Measurements from ENCODE around the gene ETV3L. TPM values are rescaled to one million over a fixed set of nuclear protein-coding genes. Genes with fewer than 3 reads are reported as not detected.

ETV3L gene
- total and polyA plus RNA-seq, 4 experiments from 2014 or later, result not detected

GRCh38 chr1:157137408-157138219 is 38.0 kb upstream of the ETV3L start:
- Mint-ChIP-seq H3K4me1 (peaks cover 52 to 67% (median 60%) of the 10 kb centered on the region in 4 donors), H3K27ac (peak overlapping the region; percentile 89 to 98 (median 96)), H3K9me3 (no peaks in the 10 kb centered on the region), H3K27me3 (no peaks in the 10 kb centered on the region), H3K36me3 (peaks cover 22 to 44% of the 10 kb centered on the region in 2 donors), H3K4me3 (peak overlapping the region; percentile 94 to 98 (median 96))
- peaks cover 18% of the 10 kb centered on the region for H3K36me3 ChIP-seq (ENCODE audit: insufficient read depth, low read length)
- H3K9me3 ChIP-seq (ENCODE audit: control insufficient read depth in 1 of 2, low read length in 2 of 2), result no peaks in the 10 kb centered on the region
- peaks cover 56% of the 10 kb centered on the region for H3K4me1 ChIP-seq (ENCODE audit: insufficient read depth, low read length)
- H3K27ac ChIP-seq (ENCODE audit: low read depth, low read length), result peak overlapping the region; percentile 92
- DNase-seq, result peak in 3 of 5 donors; percentile 19 to 48 (median 19)
- ChIA-PET CTCF (ENCODE audit: partially characterized antibody) (interaction anchor here (1.8 to 3.7 kb wide), 3 partner anchors 19 to 50 kb away, joined by 6 to 14 read pairs (median 11); no protein-coding TSS in a partner anchor), POLR2A (ENCODE audit: partially characterized antibody) (interaction anchor here (1.1 to 1.2 kb wide), 2 partner anchors 20 to 48 kb away, joined by 3 to 4 read pairs; no protein-coding TSS in a partner anchor)
- H3K27me3 ChIP-seq (ENCODE audit: insufficient read depth, low read length), result no peaks in the 10 kb centered on the region
- intact Hi-C loops (cut with micrococcal nuclease), result loop anchor here (5.0 kb wide), 1 partner anchor 245 kb away; the partner anchor contains the start of gene PEAR1
- H3K4me3 ChIP-seq (ENCODE audit: low read length in 2 of 2), result peak overlapping the region; percentile 67 to 85

- Mint-ChIP-seq H3K9me3 (no peaks in the 10 kb centered on the region), H3K4me1 (peaks cover 58 to 73% (median 65%) of the 10 kb centered on the region in 4 donors), H3K27ac (peak overlapping the region; percentile 89 to 98 (median 96)), H3K4me3 (peak overlapping the region; percentile 94 to 98 (median 96)), H3K36me3 (peaks cover 25 to 50% of the 10 kb centered on the region in 2 donors), H3K27me3 (no peaks in the 10 kb centered on the region)
- H3K4me1 ChIP-seq (ENCODE audit: insufficient read depth, low read length), result peaks cover 62% of the 10 kb centered on the region
- ChIA-PET POLR2A (ENCODE audit: partially characterized antibody) (no interaction called here), CTCF (ENCODE audit: partially characterized antibody) (interaction anchor here (1.8 to 3.7 kb wide), 3 partner anchors 19 to 50 kb away, joined by 6 to 14 read pairs (median 11); no protein-coding TSS in a partner anchor)
- peak overlapping the region; percentile 92 for H3K27ac ChIP-seq (ENCODE audit: low read depth, low read length)
- H3K27me3 ChIP-seq (ENCODE audit: insufficient read depth, low read length), result no peaks in the 10 kb centered on the region
- no peak for DNase-seq
- peak overlapping the region; percentile 67 to 85 for H3K4me3 ChIP-seq (ENCODE audit: low read length in 2 of 2)
- H3K36me3 ChIP-seq (ENCODE audit: insufficient read depth, low read length), result peaks cover 18% of the 10 kb centered on the region
- intact Hi-C loops (cut with micrococcal nuclease), result loop anchor here (5.0 kb wide), 1 partner anchor 245 kb away; the partner anchor contains the start of gene PEAR1
- H3K9me3 ChIP-seq (ENCODE audit: control insufficient read depth in 1 of 2, low read length in 2 of 2), result no peaks in the 10 kb centered on the region
These were observed 37.4 kb upstream of the ETV3L start for GRCh38 chr1:157137046-157137407.

GRCh38 chr1:157136133-157136532 is 36.5 kb upstream of the ETV3L start:
- Histone ChIP-seq H3K4me3 (ENCODE audit: low read length in 2 of 2) (no peak overlapping the region), H3K27ac (ENCODE audit: low read depth, low read length) (peak overlapping the region; percentile 3), H3K9me3 (ENCODE audit: control insufficient read depth in 1 of 2, low read length in 2 of 2) (no peaks in the 10 kb centered on the region), H3K36me3 (ENCODE audit: insufficient read depth, low read length) (peaks cover 26% of the 10 kb centered on the region), H3K4me1 (ENCODE audit: insufficient read depth, low read length) (peaks cover 69% of the 10 kb centered on the region), H3K27me3 (ENCODE audit: insufficient read depth, low read length) (no peaks in the 10 kb centered on the region)
- Mint-ChIP-seq H3K4me1 (peaks cover 61 to 82% (median 72%) of the 10 kb centered on the region in 4 donors), H3K27ac (peak overlapping the region; percentile 89 to 98 (median 96)), H3K36me3 (peaks cover 31 to 59% of the 10 kb centered on the region in 2 donors), H3K4me3 (peak overlapping the region; percentile 94 to 98 (median 96)), H3K27me3 (no peaks in the 10 kb centered on the region), H3K9me3 (no peaks in the 10 kb centered on the region)
- no peak for DNase-seq
- ChIA-PET CTCF (ENCODE audit: partially characterized antibody) (interaction anchor here (0.7 to 2.2 kb wide), 5 partner anchors 9 to 48 kb away, joined by 3 to 12 read pairs (median 5); no protein-coding TSS in a partner anchor), POLR2A (ENCODE audit: partially characterized antibody) (no interaction called here)
- intact Hi-C loops (cut with micrococcal nuclease), result loop anchor here (5.0 kb wide), 1 partner anchor 244 kb away; the partner anchor contains the start of gene PEAR1

- no peak overlapping the region for H3K4me3 ChIP-seq (ENCODE audit: low read length in 2 of 2)
- ChIA-PET CTCF (ENCODE audit: partially characterized antibody) (interaction anchor here (0.7 to 2.2 kb wide), 5 partner anchors 9 to 48 kb away, joined by 3 to 12 read pairs (median 5); no protein-coding TSS in a partner anchor), POLR2A (ENCODE audit: partially characterized antibody) (no interaction called here)
- Mint-ChIP-seq H3K36me3 (peaks cover 35 to 61% of the 10 kb centered on the region in 2 donors), H3K27me3 (no peaks in the 10 kb centered on the region), H3K27ac (peak overlapping the region in 6 of 7 donors; percentile 39 to 98 (median 90)), H3K4me1 (peaks cover 61 to 86% (median 73%) of the 10 kb centered on the region in 4 donors), H3K9me3 (no peaks in the 10 kb centered on the region), H3K4me3 (peak overlapping the region in 7 of 8 donors; percentile 33 to 98 (median 95))
- peaks cover 74% of the 10 kb centered on the region for H3K4me1 ChIP-seq (ENCODE audit: insufficient read depth, low read length)
- H3K27ac ChIP-seq (ENCODE audit: low read depth, low read length), result peak overlapping the region; percentile 3
- H3K36me3 ChIP-seq (ENCODE audit: insufficient read depth, low read length), result peaks cover 31% of the 10 kb centered on the region
- H3K27me3 ChIP-seq (ENCODE audit: insufficient read depth, low read length), result no peaks in the 10 kb centered on the region
- no peak for DNase-seq
- no peaks in the 10 kb centered on the region for H3K9me3 ChIP-seq (ENCODE audit: control insufficient read depth in 1 of 2, low read length in 2 of 2)
- intact Hi-C loops (cut with micrococcal nuclease), result loop anchor here (5.0 kb wide), 1 partner anchor 243 kb away; the partner anchor contains the start of gene PEAR1
These were observed 36.0 kb upstream of the ETV3L start for GRCh38 chr1:157135646-157136045.

- Histone ChIP-seq H3K36me3 (ENCODE audit: insufficient read depth, low read length) (peaks cover 33% of the 10 kb centered on the region), H3K27me3 (ENCODE audit: insufficient read depth, low read length) (no peaks in the 10 kb centered on the region), H3K4me3 (ENCODE audit: low read length in 2 of 2) (no peak overlapping the region), H3K9me3 (ENCODE audit: control insufficient read depth in 1 of 2, low read length in 2 of 2) (no peaks in the 10 kb centered on the region), H3K4me1 (ENCODE audit: insufficient read depth, low read length) (peaks cover 79% of the 10 kb centered on the region), H3K27ac (ENCODE audit: low read depth, low read length) (peak overlapping the region; percentile 5)
- intact Hi-C loops (cut with micrococcal nuclease), result loop anchor here (5.0 kb wide), 1 partner anchor 243 kb away; the partner anchor contains the start of gene PEAR1
- Mint-ChIP-seq H3K4me1 (peaks cover 61 to 89% (median 75%) of the 10 kb centered on the region in 4 donors), H3K27me3 (no peaks in the 10 kb centered on the region), H3K36me3 (peaks cover 36 to 65% of the 10 kb centered on the region in 2 donors), H3K27ac (peak overlapping the region; percentile 54 to 98 (median 89)), H3K9me3 (no peaks in the 10 kb centered on the region), H3K4me3 (peak overlapping the region in 7 of 8 donors; percentile 6 to 98 (median 95))
- no peak for DNase-seq
- ChIA-PET POLR2A (ENCODE audit: partially characterized antibody) (interaction anchor here (1.1 kb wide), 1 partner anchor 13 kb away, joined by 4 read pairs; no protein-coding TSS in a partner anchor), CTCF (ENCODE audit: partially characterized antibody) (interaction anchor here (0.8 to 2.2 kb wide), 6 partner anchors 18 to 45 kb away, joined by 3 to 12 read pairs (median 6); no protein-coding TSS in a partner anchor)
These were observed 35.5 kb upstream of the ETV3L start for GRCh38 chr1:157135070-157135469.

GRCh38 chr1:157134442-157134841 is 34.8 kb upstream of the ETV3L start:
- ChIA-PET POLR2A (ENCODE audit: partially characterized antibody) (interaction anchor here (1.1 to 1.8 kb wide), 2 partner anchors 13 to 21 kb away, joined by 4 to 8 read pairs; no protein-coding TSS in a partner anchor), CTCF (ENCODE audit: partially characterized antibody) (interaction anchor here (0.8 to 2.2 kb wide), 7 partner anchors 19 to 45 kb away, joined by 3 to 12 read pairs (median 5); no protein-coding TSS in a partner anchor)
- H3K27me3 ChIP-seq (ENCODE audit: insufficient read depth, low read length), result no peaks in the 10 kb centered on the region
- peaks cover 33% of the 10 kb centered on the region for H3K36me3 ChIP-seq (ENCODE audit: insufficient read depth, low read length)
- intact Hi-C loops (cut with micrococcal nuclease), result no loop called here
- H3K4me3 ChIP-seq (ENCODE audit: low read length in 2 of 2), result no peak overlapping the region
- H3K9me3 ChIP-seq (ENCODE audit: control insufficient read depth in 1 of 2, low read length in 2 of 2), result no peaks in the 10 kb centered on the region
- H3K36me3 Mint-ChIP-seq, result peaks cover 36 to 66% of the 10 kb centered on the region in 2 donors
- DNase-seq, result no peak
- peaks cover 60 to 84% (median 73%) of the 10 kb centered on the region in 4 donors for H3K4me1 Mint-ChIP-seq
- H3K9me3 Mint-ChIP-seq, result no peaks in the 10 kb centered on the region
- H3K27ac Mint-ChIP-seq, result peak overlapping the region; percentile 63 to 95 (median 83)
- H3K27me3 Mint-ChIP-seq, result no peaks in the 10 kb centered on the region
- H3K4me1 ChIP-seq (ENCODE audit: insufficient read depth, low read length), result peaks cover 79% of the 10 kb centered on the region
- peak overlapping the region; percentile 5 for H3K27ac ChIP-seq (ENCODE audit: low read depth, low read length)
- H3K4me3 Mint-ChIP-seq, result peak overlapping the region; percentile 1 to 98 (median 58)
